ENCODE results near the gene SLC30A2.

The SLC30A2 gene

DNA sequence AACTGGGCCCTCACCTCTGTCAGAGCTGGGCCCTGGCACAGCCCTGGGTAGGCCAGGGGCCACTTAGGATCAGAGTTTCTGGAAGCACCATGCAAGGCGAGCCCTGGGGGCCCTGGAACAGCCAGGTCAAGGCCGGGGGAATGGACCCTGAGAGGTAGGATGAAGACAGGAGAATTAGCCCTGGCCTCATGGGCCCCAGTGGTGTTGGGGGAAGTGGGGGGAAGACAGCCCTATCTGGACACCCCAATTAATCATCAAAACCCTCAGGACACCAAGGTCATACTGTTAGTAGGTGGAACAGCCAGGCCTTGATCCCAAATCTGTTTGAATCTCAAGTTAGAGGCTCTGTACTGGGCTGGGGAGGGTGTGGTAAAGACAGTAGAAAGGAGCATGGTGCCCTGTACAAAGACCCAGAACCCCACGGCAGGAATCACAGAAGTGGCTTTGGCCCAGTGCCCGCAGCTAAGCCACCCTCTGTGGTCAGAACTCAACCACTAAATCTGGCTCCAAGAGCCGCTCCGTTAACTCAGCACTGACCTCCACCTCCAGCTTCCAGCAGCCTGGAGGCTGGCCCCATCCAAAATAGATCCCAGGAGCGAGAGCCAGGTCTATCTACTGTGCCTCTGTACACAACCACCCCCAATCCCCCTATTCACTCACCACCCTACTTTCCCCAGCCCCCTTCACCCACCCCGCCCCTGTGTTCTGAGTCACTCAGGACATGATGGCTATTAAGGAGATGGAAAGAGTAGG is 35.5 kb upstream of the SLC30A2 start:
- Histone ChIP-seq H3K36me3 (ENCODE audit: insufficient read depth, low read length) (no peaks in the 10 kb centered on the region), H3K4me1 (ENCODE audit: insufficient read depth, low read length) (no peaks in the 10 kb centered on the region), H3K9me3 (ENCODE audit: low read length) (no peaks in the 10 kb centered on the region), H3K27me3 (ENCODE audit: control insufficient read depth in 1 of 2, insufficient read depth in 2 of 2, low read length in 2 of 2) (no peaks in the 10 kb centered on the region), H3K4me3 (ENCODE audit: low read depth in 1 of 2, low read length in 2 of 2) (no peak overlapping the region), H3K27ac (ENCODE audit: low read depth, low read length) (no peak overlapping the region), H3K9ac (ENCODE audit: low read length) (no peak overlapping the region)

DNA sequence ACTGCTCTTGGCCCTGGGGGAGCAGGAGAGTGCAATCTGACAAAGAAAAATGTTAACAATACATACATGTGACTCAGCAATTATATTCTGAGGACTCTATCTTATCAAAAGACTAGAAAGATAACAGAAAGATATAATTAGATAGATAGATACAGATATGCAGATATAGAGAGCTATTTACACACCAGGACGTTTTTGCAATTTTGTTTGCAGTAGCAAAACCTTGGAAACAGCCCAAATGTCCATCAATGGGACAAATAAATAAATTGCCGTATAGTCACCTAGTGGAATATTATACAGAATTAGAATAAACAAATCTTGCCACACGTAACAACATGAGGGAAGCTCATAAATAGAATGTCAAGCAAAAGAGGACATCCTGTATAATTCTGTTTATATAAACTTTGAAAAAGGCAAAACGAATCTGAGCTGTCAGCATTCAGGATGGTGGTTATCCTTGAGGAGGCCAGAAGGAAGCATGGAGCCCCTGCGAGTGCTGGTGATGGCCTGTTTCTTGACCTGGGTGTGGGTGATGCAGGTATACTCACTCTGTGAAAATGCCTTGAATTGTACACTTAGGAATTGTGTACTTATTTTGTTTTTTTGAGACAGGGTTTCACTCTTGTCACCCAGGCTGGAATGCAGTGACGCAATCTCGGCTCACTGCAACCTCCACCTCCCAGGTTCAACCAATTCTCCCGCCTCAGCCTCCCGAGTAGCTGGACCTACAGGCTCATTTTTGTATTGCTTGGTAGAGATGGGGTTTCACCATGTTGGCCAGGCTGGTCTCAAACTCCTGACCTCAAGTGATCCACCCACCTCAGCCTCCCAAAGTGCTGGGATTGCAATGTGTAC is 34.3 kb upstream of the SLC30A2 start:
- H3K27ac ChIP-seq (ENCODE audit: low read depth, low read length) = no peak overlapping the region
- H3K9me3 ChIP-seq (ENCODE audit: low read length) = no peaks in the 10 kb centered on the region
- H3K4me3 ChIP-seq (ENCODE audit: low read depth in 1 of 2, low read length in 2 of 2) = no peak overlapping the region
- no peaks in the 10 kb centered on the region for H3K36me3 ChIP-seq (ENCODE audit: insufficient read depth, low read length)
- no peak overlapping the region for H3K9ac ChIP-seq (ENCODE audit: low read length)
- peaks cover 0 to 11% of the 10 kb centered on the region in 2 donors for H3K27me3 ChIP-seq (ENCODE audit: control insufficient read depth in 1 of 2, insufficient read depth in 2 of 2, low read length in 2 of 2)
- no peaks in the 10 kb centered on the region for H3K4me1 ChIP-seq (ENCODE audit: insufficient read depth, low read length)

DNA sequence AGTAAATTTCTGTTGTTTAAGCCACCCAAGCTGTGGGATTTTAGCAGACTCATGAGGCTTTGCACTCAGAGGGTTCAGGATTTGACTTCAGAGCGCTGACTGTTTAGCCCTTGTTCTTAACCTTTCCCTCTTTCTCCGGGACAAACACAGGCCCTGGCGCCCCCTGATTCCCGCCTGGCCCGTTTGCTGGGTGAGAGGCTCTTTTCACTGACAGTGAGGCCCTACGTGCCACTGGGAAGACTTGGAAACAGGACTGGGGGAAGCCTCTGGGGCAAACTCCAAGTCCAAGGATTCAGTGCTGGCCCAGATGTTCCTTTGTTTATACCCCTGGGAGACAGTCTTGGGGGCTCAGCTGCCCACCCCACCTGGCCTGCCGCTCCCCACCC is 33.3 kb upstream of the SLC30A2 start:
- no peaks in the 10 kb centered on the region for H3K4me1 ChIP-seq (ENCODE audit: insufficient read depth, low read length)
- H3K9me3 ChIP-seq (ENCODE audit: low read length) = no peaks in the 10 kb centered on the region
- H3K36me3 ChIP-seq (ENCODE audit: insufficient read depth, low read length) = no peaks in the 10 kb centered on the region
- no peak overlapping the region for H3K9ac ChIP-seq (ENCODE audit: low read length)
- H3K27me3 ChIP-seq (ENCODE audit: control insufficient read depth in 1 of 2, insufficient read depth in 2 of 2, low read length in 2 of 2) = peaks cover 0 to 15% of the 10 kb centered on the region in 2 donors
- no peak overlapping the region for H3K27ac ChIP-seq (ENCODE audit: low read depth, low read length)
- no peak overlapping the region for H3K4me3 ChIP-seq (ENCODE audit: low read depth in 1 of 2, low read length in 2 of 2)

DNA sequence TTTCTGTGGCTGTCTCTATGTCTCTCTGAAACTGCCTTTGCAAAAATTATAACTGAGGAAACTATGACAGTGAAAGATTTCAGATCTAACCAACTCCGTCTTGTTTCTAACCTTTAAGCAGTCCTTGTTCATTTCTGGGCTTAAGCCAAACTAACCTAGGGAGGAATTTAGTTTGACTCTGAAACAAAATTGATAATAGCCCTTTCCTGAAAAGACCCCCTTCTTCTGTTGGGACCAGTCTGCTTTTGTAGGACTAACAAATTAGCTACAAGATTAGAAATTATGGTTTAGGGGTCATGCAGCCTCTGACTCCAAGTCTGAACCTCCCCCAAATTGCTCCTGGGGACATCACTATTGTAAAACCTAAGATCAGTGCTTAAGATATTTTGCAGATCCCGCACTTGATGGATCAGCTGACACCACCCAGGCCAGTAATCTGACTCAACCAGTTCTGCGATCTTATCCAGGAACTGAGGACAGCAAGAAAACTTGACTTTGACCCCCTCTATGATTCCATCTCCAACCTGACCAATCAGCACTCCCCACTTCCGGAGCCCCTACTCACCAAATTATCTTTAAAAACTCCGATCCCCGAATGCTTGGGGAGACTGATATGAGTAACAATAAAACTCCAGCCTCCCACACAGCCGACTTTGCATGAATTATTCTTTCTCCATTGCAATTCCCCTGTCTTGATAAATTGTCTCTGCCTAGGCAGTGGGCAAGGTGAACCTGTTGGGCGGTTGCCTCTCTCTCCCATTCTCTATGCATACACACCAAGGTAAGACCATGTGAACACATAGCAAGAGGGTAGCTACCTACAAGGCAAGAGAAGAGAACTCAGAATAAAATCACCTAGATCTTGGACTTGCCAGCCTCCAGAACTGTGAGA is 32.6 kb upstream of the SLC30A2 start:
- Histone ChIP-seq H3K9me3 (ENCODE audit: low read length) (no peaks in the 10 kb centered on the region), H3K9ac (ENCODE audit: low read length) (no peak overlapping the region), H3K36me3 (ENCODE audit: insufficient read depth, low read length) (no peaks in the 10 kb centered on the region), H3K4me3 (ENCODE audit: low read depth in 1 of 2, low read length in 2 of 2) (no peak overlapping the region), H3K27ac (ENCODE audit: low read depth, low read length) (no peak overlapping the region), H3K27me3 (ENCODE audit: control insufficient read depth in 1 of 2, insufficient read depth in 2 of 2, low read length in 2 of 2) (peaks cover 0 to 17% of the 10 kb centered on the region in 2 donors), H3K4me1 (ENCODE audit: insufficient read depth, low read length) (no peaks in the 10 kb centered on the region)

DNA sequence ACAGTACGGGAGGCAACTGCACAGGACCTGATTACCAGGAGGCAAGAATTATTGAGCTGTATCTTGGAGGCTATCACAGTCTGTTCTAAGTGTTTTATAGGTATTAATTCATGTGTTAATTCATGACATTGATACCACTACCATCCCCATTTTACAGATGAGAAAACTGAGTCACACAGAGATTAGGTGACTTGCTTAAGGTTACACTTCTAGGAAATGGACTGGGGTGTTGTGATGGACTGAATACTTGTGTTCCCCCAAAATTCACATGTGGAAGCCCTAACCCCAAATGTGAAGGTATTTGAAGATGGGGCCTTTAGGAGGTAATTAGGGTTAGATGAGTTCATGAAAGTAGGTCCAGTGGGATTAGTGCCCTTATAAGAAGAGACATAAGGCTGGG is 31.6 kb upstream of the SLC30A2 start:
- H3K4me1 ChIP-seq (ENCODE audit: insufficient read depth, low read length) = no peaks in the 10 kb centered on the region
- H3K27ac ChIP-seq (ENCODE audit: low read depth, low read length) = no peak overlapping the region
- H3K36me3 ChIP-seq (ENCODE audit: insufficient read depth, low read length) = no peaks in the 10 kb centered on the region
- no peaks in the 10 kb centered on the region for H3K9me3 ChIP-seq (ENCODE audit: low read length)
- no peak overlapping the region for H3K9ac ChIP-seq (ENCODE audit: low read length)
- peaks cover 0 to 22% of the 10 kb centered on the region in 2 donors for H3K27me3 ChIP-seq (ENCODE audit: control insufficient read depth in 1 of 2, insufficient read depth in 2 of 2, low read length in 2 of 2)
- no peak overlapping the region for H3K4me3 ChIP-seq (ENCODE audit: low read depth in 1 of 2, low read length in 2 of 2)

DNA sequence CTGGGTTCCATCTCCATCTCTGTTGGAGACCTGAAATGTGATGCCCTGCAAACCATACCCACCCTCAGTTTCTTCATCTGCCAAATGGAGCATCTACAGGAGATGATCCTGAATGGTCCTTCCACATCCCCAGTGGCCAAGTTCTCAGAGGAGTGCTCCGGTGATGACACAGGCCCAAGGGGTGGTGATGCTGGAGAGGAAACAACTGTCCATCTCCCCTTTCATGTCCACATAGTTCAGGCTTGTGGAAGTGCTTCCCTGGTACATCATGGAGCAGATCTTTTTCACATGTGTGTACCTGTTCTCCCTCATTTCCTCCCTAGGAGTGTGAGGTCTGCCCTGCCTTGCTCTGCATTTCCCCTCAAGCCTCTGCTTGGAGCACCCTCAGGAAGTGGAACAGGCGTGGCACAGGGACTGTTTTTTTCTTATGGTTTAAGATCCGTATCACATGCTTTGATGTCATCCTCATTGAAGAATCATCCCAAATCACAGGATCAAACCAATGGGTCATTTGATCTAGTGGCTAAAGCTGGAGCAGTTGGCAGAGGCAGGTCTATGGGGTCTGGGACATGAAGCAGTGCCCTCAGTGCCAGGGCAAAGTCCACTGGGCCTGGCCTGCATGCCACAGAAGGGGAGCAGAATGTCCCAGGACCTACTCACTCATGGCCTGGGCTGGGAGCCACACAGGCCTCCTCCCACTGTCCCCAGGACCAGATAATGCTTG is 29.7 kb upstream of the SLC30A2 start:
- Histone ChIP-seq H3K27ac (ENCODE audit: low read depth, low read length) (no peak overlapping the region), H3K27me3 (ENCODE audit: control insufficient read depth in 1 of 2, insufficient read depth in 2 of 2, low read length in 2 of 2) (peaks cover 0 to 23% of the 10 kb centered on the region in 2 donors), H3K9ac (ENCODE audit: low read length) (no peak overlapping the region), H3K4me1 (ENCODE audit: insufficient read depth, low read length) (no peaks in the 10 kb centered on the region), H3K36me3 (ENCODE audit: insufficient read depth, low read length) (no peaks in the 10 kb centered on the region), H3K9me3 (ENCODE audit: low read length) (no peaks in the 10 kb centered on the region), H3K4me3 (ENCODE audit: low read depth in 1 of 2, low read length in 2 of 2) (no peak overlapping the region)

DNA sequence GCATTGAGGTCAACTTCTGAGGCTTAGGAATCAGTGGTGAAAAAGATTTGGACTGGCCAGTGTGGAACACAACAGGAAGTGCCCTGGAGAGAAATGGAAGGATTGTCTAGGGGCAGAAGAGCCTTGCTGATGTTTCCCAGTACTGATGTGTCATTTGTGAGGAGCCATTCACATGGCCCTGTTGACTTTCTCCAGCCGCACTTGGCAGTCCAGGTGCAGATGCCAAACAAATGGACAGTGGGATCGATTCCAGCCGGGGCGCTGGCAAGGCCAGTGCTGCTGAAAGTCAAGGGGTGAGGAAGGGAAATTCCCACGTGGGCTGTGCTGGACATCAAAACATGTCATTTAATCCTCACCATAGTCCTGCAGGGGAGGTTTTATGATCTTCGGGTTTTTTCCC is 26.4 kb upstream of the SLC30A2 start:
- H3K27ac ChIP-seq (ENCODE audit: low read depth, low read length) = no peak overlapping the region
- H3K4me1 ChIP-seq (ENCODE audit: insufficient read depth, low read length) = no peaks in the 10 kb centered on the region
- no peak overlapping the region for H3K9ac ChIP-seq (ENCODE audit: low read length)
- H3K36me3 ChIP-seq (ENCODE audit: insufficient read depth, low read length) = no peaks in the 10 kb centered on the region
- no peak overlapping the region for H3K4me3 ChIP-seq (ENCODE audit: low read depth in 1 of 2, low read length in 2 of 2)
- H3K27me3 ChIP-seq (ENCODE audit: control insufficient read depth in 1 of 2, insufficient read depth in 2 of 2, low read length in 2 of 2) = peaks cover 0 to 23% of the 10 kb centered on the region in 2 donors
- H3K9me3 ChIP-seq (ENCODE audit: low read length) = no peaks in the 10 kb centered on the region

DNA sequence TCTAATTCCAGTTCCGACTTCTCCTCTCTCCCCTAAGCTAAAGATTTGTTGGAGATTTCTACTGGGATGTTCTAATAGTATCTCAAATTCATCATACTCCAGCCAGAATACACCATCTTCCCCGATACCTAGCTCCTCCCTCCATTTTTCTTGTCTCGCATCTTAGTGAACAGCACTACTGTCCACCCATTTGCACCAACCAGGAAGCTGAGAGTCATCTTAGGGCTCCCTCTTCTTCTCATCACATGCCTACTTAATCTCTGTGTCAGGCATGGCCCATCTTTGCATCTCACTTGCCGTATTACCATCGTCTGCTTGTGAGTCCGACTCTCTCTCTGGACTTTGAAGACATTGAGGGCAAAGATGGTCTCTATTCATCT is 25.0 kb upstream of the SLC30A2 start:
- Histone ChIP-seq H3K9ac (ENCODE audit: low read length) (no peak overlapping the region), H3K4me3 (ENCODE audit: low read depth in 1 of 2, low read length in 2 of 2) (no peak overlapping the region), H3K36me3 (ENCODE audit: insufficient read depth, low read length) (no peaks in the 10 kb centered on the region), H3K27me3 (ENCODE audit: control insufficient read depth in 1 of 2, insufficient read depth in 2 of 2, low read length in 2 of 2) (peaks cover 0 to 19% of the 10 kb centered on the region in 2 donors), H3K4me1 (ENCODE audit: insufficient read depth, low read length) (no peaks in the 10 kb centered on the region), H3K27ac (ENCODE audit: low read depth, low read length) (no peak overlapping the region), H3K9me3 (ENCODE audit: low read length) (no peaks in the 10 kb centered on the region)

DNA sequence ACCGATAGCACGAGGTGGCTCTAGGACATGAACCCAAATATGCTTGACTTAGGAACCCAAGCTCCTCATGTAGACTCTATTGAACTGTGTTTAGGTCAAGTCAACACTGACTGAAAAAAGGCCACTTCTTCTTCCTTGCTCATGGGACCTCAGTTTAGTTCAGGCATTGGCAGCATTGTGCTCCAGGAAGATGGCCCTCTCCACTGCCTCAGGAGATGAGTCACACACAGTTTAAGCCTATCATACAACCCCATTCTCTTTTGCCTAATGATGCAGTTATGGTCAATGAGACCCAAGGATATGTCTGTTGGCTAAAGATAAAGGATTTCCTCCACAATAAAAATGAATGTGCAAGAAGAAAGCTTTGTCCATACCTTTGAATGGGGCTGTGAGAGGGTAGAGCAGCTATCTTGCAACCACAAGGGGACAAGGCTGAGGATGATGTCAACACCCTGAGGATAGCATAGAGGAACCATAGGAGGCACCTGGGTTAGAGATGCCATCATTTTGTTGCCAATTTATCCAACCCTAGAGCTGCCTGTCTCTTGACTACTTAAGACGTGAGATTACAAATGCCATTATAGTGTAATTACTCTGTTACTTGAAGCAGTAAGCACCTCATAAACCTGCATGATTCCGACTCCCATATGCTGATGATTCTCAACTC is 24.5 kb upstream of the SLC30A2 start:
- Histone ChIP-seq H3K4me3 (ENCODE audit: low read depth in 1 of 2, low read length in 2 of 2) (no peak overlapping the region), H3K27me3 (ENCODE audit: control insufficient read depth in 1 of 2, insufficient read depth in 2 of 2, low read length in 2 of 2) (peaks cover 0 to 14% of the 10 kb centered on the region in 2 donors), H3K4me1 (ENCODE audit: insufficient read depth, low read length) (no peaks in the 10 kb centered on the region), H3K36me3 (ENCODE audit: insufficient read depth, low read length) (no peaks in the 10 kb centered on the region), H3K9ac (ENCODE audit: low read length) (no peak overlapping the region), H3K27ac (ENCODE audit: low read depth, low read length) (no peak overlapping the region), H3K9me3 (ENCODE audit: low read length) (no peaks in the 10 kb centered on the region)

DNA sequence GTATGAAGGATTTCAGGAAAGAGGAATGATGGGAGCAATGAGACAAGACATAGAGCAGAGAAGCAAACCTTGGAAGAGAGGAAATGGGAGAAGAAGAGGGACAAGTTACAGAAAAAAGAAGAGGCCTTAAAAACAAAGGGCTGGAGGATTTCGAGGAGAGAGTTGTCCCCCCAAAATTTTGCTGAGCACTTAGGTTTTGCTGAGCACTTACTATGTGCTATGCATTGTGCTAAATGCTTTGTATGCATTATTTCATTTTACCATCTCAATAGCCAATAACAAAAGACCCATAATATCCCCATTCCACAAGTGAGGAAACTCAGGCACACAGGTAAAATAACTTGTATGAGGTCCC is 24.0 kb upstream of the SLC30A2 start:
- H3K4me3 ChIP-seq (ENCODE audit: low read depth in 1 of 2, low read length in 2 of 2) = no peak overlapping the region
- H3K27me3 ChIP-seq (ENCODE audit: control insufficient read depth in 1 of 2, insufficient read depth in 2 of 2, low read length in 2 of 2) = peaks cover 0 to 9% of the 10 kb centered on the region in 2 donors
- H3K27ac ChIP-seq (ENCODE audit: low read depth, low read length) = no peak overlapping the region
- no peaks in the 10 kb centered on the region for H3K36me3 ChIP-seq (ENCODE audit: insufficient read depth, low read length)
- no peak overlapping the region for H3K9ac ChIP-seq (ENCODE audit: low read length)
- no peaks in the 10 kb centered on the region for H3K9me3 ChIP-seq (ENCODE audit: low read length)
- no peaks in the 10 kb centered on the region for H3K4me1 ChIP-seq (ENCODE audit: insufficient read depth, low read length)
